SK-MEL-5 (cell line): ENCODE measurements around the gene KCNE2. TPM values are rescaled to one million over a fixed set of nuclear protein-coding genes. Genes with fewer than 3 reads are reported as not detected.
A peak's percentile ranks its signal among the peaks of the same experiment; 100 is the strongest.

Experiments
- DNase-seq: peaks from one replicate; pipeline ENCODE4 v3.0.0-alpha.2; 2016; ENCODE audit warnings: low read depth, low spot score
- in situ Hi-C: cut with HindIII; loops from 2 replicates; pipeline ENCODE4 v1.10.0; 2016; ENCODE audit warnings: low sequenced_read_pairs, high pct_unique_total_duplicates, low pct_unique_long_range_greater_than_20kb
- polyA plus RNA-seq, 2 experiments: library from polyadenylated mRNA; depleted of rRNA; stranded (reverse); fragments of >200 nt; gene quantifications; 2 replicates each; pipeline ENCODE4 v1.2.3, GENCODE V29; 2015
- total RNA-seq: library from RNA; depleted of rRNA; stranded (reverse); fragments of >200 nt; shearing (Covaris generic); gene quantifications from 2 replicates; pipeline ENCODE4 v1.2.3, GENCODE V29; 2014; rRNA removed

Gene KCNE2
- not detected in 2 replicates for total RNA-seq
- not detected in 2 replicates for polyA plus RNA-seq (2015; cell fraction: cytosol; rRNA removed)
- not detected in 2 replicates for polyA plus RNA-seq (2015; cell fraction: nucleus; rRNA removed)

- in situ Hi-C loops: no loop called here
- no peak for DNase-seq
These were observed at the start of gene KCNE2 for GRCh38 chr21:34363733-34364132. TSS of gene KCNE2 (plus strand) at chr21:34364006. CDS start at chr21:34370479, 6,473 bp downstream.

GRCh38 chr21:34319585-34319984, 44.2 kb upstream of the KCNE2 start:
- DNase-seq: no peak
- in situ Hi-C loops: no loop called here

- in situ Hi-C loops: no loop called here
- no peak for DNase-seq
These were observed 43.8 kb upstream of the KCNE2 start for GRCh38 chr21:34320011-34320410.

GRCh38 chr21:34330055-34330454, 33.8 kb upstream of the KCNE2 start:
- in situ Hi-C loops: no loop called here
- peak; percentile 48 for DNase-seq

- in situ Hi-C loops: no loop called here
- DNase-seq: no peak
These were observed 32.1 kb upstream of the KCNE2 start for GRCh38 chr21:34331726-34332125.

- in situ Hi-C loops: no loop called here
- DNase-seq: no peak
These were observed 31.5 kb upstream of the KCNE2 start for GRCh38 chr21:34332347-34332746.

GRCh38 chr21:34333121-34333739, 30.6 kb upstream of the KCNE2 start:
- DNase-seq: peak; percentile 81

GRCh38 chr21:34335316-34335715, 28.5 kb upstream of the KCNE2 start:
- DNase-seq: no peak
- in situ Hi-C loops: no loop called here

More at GRCh38 chr21:34333121-34333739, 30.6 kb upstream of the KCNE2 start:
- in situ Hi-C loops: no loop called here

GRCh38 chr21:34336245-34336644, 27.6 kb upstream of the KCNE2 start:
- in situ Hi-C loops: no loop called here
- DNase-seq: no peak

- in situ Hi-C loops: no loop called here
- no peak for DNase-seq
These were observed 26.9 kb upstream of the KCNE2 start for GRCh38 chr21:34336756-34337391.

GRCh38 chr21:34337741-34338140, 26.1 kb upstream of the KCNE2 start:
- DNase-seq: no peak
- in situ Hi-C loops: no loop called here

- no peak for DNase-seq
- in situ Hi-C loops: no loop called here
These were observed 25.6 kb upstream of the KCNE2 start for GRCh38 chr21:34338226-34338625.

GRCh38 chr21:34340061-34340460, 23.7 kb upstream of the KCNE2 start:
- in situ Hi-C loops: no loop called here
- no peak for DNase-seq

GRCh38 chr21:34342476-34342875, 21.3 kb upstream of the KCNE2 start:
- DNase-seq: no peak
- in situ Hi-C loops: no loop called here

GRCh38 chr21:34343347-34343746, 20.5 kb upstream of the KCNE2 start:
- no peak for DNase-seq

GRCh38 chr21:34343838-34344381, 19.9 kb upstream of the KCNE2 start:
- no peak for DNase-seq
- in situ Hi-C loops: no loop called here

More at GRCh38 chr21:34343347-34343746, 20.5 kb upstream of the KCNE2 start:
- in situ Hi-C loops: no loop called here

GRCh38 chr21:34344584-34344983, 19.2 kb upstream of the KCNE2 start:
- in situ Hi-C loops: no loop called here
- no peak for DNase-seq

- no peak for DNase-seq
- in situ Hi-C loops: no loop called here
These were observed 18.5 kb upstream of the KCNE2 start for GRCh38 chr21:34345091-34345871.
